Aorta (tissue), 5 donors: Measurements from ENCODE around the gene GNRH2. TPM values are rescaled to one million over a fixed set of nuclear protein-coding genes. Genes with fewer than 3 reads are reported as not detected.
"Not testable (repeated sequence)": the region's sequence is repeated elsewhere in the genome, so short reads cannot be mapped to it uniquely, and the experiment has no call there.

Experiments used
- ATAC-seq: fragments of 200-7000 bp; cut with Tn5 transposase; one replicate; pipeline ENCODE4 v1.9.1; 2022; ENCODE audit warnings: moderate library complexity; ENCODE audit not compliant: low FRiP score
- DNase-seq, 2 donors: peaks; one replicate each; pipeline ENCODE4 v3.0.0-alpha.2; 2020
- H3K27ac ChIP-seq, 2 donors: one replicate each; pipeline ENCODE4 v1.5.1; 2013; ENCODE audit warnings: low read length in 2 of 2, mild to moderate bottlenecking in 2 of 2, moderate library complexity in 2 of 2, control low read depth in 1 of 2, inconsistent platforms in 1 of 2, low read depth in 1 of 2
- H3K27me3 ChIP-seq, 2 donors: one replicate each; pipeline ENCODE4 v1.6.1; 2013; ENCODE audit warnings: control low read depth in 1 of 2, low read length in 1 of 2, mild to moderate bottlenecking in 1 of 2, moderate library complexity in 1 of 2; ENCODE audit not compliant: insufficient read depth in 2 of 2, control insufficient read depth in 1 of 2
- H3K36me3 ChIP-seq, 2 donors: one replicate each; pipeline ENCODE4 v1.6.1; 2013; ENCODE audit warnings: control low read depth in 1 of 2, low read length in 1 of 2, mild to moderate bottlenecking in 1 of 2; ENCODE audit not compliant: insufficient read depth in 2 of 2, control insufficient read depth in 1 of 2
- H3K4me1 ChIP-seq, 2 donors: one replicate each; pipeline ENCODE4 v1.6.1; 2013; ENCODE audit warnings: low read length in 2 of 2, control low read depth in 1 of 2, mild to moderate bottlenecking in 1 of 2, moderate library complexity in 1 of 2; ENCODE audit not compliant: insufficient read depth in 2 of 2, control insufficient read depth in 1 of 2
- H3K4me3 ChIP-seq, 2 donors: one replicate each; pipeline ENCODE4 v1.5.1; 2013; ENCODE audit warnings: low read length in 2 of 2, control low read depth in 1 of 2, mild to moderate bottlenecking in 1 of 2
- H3K9me3 ChIP-seq: one replicate; pipeline ENCODE4 v1.6.1; 2013; ENCODE audit warnings: mild to moderate bottlenecking, low read length; ENCODE audit not compliant: control insufficient read depth
- WGBS, 2 donors: extraction: QIAGEN DNeasy Blood & Tissue Kit; methylation state at CpG; one replicate each; pipeline ENCODE4 v1.1.7; 2013; 5-methylcytosine and 5-hydroxymethylcytosine counted together
- intact Hi-C, 2 donors: fragments of 100-400 bp; cut with DNase I; formaldehyde crosslinking; loops; one replicate each; pipeline versions ENCODE4 v1.14.2 to v1.15.0; 2022
- polyA plus RNA-seq, 2 donors: library from polyadenylated mRNA; stranded (reverse); fragments of 200-250 nt; gene quantifications; one replicate each; pipeline ENCODE4 v1.2.3, GENCODE V29; 2013
- total RNA-seq, 2 donors: library from RNA; stranded (reverse); fragmentation: NEBNext Ultra II Directional; extraction: Animal tissue kit (Norgen Biotek cat#: 25700); gene quantifications; one replicate each; pipeline ENCODE4 v1.2.1, GENCODE V29; 2021
- donor health status: healthy with polysubstance abuse.
- donor health status: Bipolar disorder and iron deficiency.
- donor health status: DM: no; HTN: no; CAD: no.
- donor health status: DM: no; HTN: no; CAD: no.
- donor health status: DM: yes; HTN: yes; CAD: no.

Gene GNRH2
- total and polyA plus RNA-seq, 4 donors: 0.49 to 0.69 TPM; not detected in 2

DNA sequence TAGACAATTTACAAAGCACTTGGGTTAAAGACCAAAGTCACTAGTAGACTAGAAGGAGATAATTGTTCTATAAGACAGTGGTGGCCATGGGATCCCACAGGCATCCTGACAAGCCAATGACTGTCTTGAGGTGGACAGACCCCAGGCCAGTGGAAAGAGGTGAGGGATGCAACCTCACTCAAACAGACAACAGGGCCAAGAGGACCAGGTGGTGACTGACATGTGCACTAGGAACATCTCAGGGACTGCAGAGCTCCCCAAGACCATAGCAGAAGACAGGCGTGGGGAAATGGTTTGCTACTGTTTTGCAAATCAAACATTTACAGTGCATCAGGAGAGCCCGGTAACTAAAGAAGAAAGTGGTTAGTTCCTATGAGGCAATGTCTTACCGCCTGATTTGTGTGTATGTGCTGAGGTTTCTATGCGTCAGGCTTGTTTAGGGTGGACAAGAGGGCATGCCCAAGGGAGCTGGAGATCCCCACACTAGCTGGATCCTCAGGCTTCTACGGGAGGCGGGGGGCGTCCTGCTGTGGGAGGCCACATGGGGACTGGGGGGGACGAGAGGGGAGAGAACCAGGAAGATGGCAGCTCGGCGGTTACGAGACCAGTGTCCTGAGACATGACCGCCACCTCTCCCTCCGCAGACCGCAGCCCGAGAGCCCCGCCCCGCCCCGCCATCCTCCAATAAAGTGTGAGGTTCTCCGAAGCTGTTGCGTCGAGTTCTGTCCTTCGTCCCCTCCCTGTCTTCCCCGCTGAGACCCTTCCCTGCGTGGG lies 1.8 kb downstream of the GNRH2 start:
- peak overlapping the region; percentile 47 to 54 for H3K4me3 ChIP-seq
- H3K4me1 ChIP-seq: no peaks in the 10 kb centered on the region
- WGBS, 2 donors: 3% methylated on average over 18 to 24 of the region's 24 CpGs
- H3K27ac ChIP-seq: peak overlapping the region; percentile 23 to 91
- peak; percentile 80 for ATAC-seq
- DNase-seq: peak; percentile 87 to 93
- H3K36me3 ChIP-seq: peaks cover 0 to 7% of the 10 kb centered on the region in 2 donors
- intact Hi-C loops: loop anchor here in 1 of 2 donors (10.0 kb wide), 2 partner anchors 160 to 170 kb away; partner anchors contain the start of genes DDRGK1, ITPA and PTPRA
- H3K27me3 ChIP-seq: no peaks in the 10 kb centered on the region
- H3K9me3 ChIP-seq: no peaks in the 10 kb centered on the region

DNA sequence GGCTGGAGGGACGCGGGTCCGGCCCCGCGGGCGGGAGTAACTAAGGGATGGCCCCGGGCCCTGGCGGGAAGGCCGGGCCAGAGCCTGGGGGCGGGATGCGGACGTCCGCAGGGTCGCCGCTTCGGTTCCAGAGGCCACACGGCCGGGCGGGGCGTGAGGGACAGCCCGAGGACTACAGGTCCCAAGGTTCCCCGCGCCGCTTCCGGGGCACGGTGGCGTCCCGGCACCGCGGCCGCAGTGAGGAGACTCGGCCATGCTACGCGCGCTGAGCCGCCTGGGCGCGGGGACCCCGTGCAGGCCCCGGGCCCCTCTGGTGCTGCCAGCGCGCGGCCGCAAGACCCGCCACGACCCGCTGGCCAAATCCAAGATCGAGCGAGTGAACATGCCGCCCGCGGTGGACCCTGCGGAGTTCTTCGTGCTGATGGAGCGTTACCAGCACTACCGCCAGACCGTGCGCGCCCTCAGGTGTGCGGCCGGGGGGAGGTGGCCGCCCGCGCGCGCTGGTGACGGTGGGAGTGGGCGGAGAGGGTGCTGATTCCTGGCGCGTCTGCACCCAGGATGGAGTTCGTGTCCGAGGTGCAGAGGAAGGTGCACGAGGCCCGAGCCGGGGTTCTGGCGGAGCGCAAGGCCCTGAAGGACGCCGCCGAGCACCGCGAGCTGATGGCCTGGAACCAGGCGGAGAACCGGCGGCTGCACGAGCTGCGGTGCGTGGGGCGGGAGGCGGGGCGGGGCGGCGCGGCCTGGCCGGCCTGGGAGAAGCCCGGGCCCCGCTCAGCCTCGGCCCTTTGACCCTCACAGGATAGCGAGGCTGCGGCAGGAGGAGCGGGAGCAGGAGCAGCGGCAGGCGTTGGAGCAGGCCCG lies 2.6 kb downstream of the GNRH2 start, which contains the start of gene MRPS26:
TSS of gene MRPS26 (plus strand) at position 237 of the 861 bp plus-strand sequence. CDS start at position 254, 17 bp downstream.
- Histone ChIP-seq H3K27me3 (no peaks in the 10 kb centered on the region), H3K4me3 (peak within 1 kb of the TSS; percentile 67 to 81), H3K27ac (peak within 1 kb of the TSS; percentile 23 to 91), H3K9me3 (no peaks in the 10 kb centered on the region), H3K36me3 (peaks cover 0 to 7% of the 10 kb centered on the region in 2 donors), H3K4me1 (no peaks in the 10 kb centered on the region)
- ATAC-seq (peak; percentile 92), DNase-seq (peak; percentile 95 to 97)
- WGBS, 2 donors: 0 to 1% methylated on average over 88 to 104 of the region's 104 CpGs
- intact Hi-C loops: loop anchor here in 1 of 2 donors (10.0 kb wide), 2 partner anchors 159 to 171 kb away; partner anchors contain the start of genes DDRGK1, ITPA and PTPRA

DNA sequence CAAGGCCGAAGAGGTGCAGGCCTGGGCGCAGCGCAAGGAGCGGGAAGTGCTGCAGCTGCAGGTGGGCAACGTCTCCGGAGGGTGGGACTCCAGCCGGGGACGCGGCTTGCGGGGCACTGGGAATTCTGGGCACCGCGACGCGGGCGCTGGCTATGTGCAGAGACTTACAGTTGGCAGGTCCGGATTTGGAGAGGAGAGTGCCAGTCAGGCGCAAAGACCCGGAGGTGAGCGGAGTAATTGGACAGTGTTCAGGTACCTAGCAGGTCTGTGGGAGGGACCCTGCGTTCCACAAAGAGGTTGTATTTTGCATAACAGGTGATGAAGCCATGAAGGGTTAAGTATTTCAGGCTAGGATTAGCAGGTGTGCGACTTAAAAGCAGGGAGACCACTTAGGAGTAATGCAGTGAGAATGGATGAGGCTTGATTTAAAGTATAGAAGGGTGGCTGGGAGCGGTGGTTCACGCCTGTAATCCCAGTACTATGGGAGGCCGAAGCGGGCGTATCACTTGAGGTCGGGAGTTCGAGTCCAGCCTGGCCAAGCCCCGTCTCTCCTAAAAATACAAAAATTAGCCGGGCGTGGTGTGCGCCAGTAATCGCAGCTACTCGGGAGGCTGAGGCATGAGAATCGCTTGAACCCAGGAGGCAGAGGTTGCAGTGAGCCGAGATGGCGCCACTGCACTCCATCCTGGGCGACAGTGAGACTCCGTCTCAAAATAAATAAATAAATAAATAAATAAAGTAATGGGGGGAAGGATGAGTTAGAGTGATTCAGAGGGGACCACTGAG lies 3.4 kb downstream of the GNRH2 start:
- Histone ChIP-seq H3K36me3 (peaks cover 0 to 7% of the 10 kb centered on the region in 2 donors), H3K4me3 (peak overlapping the region; percentile 67 to 81), H3K27me3 (no peaks in the 10 kb centered on the region), H3K27ac (peak overlapping the region in 1 of 2 donors; percentile 20), H3K4me1 (no peaks in the 10 kb centered on the region), H3K9me3 (no peaks in the 10 kb centered on the region)
- intact Hi-C loops: loop anchor here in 1 of 2 donors (10.0 kb wide), 2 partner anchors 158 to 172 kb away; partner anchors contain the start of genes DDRGK1, ITPA and PTPRA
- 40 to 41% methylated on average over 39 of the region's 39 CpGs for WGBS, 2 donors
- DNase-seq (peak in 1 of 2 donors; percentile 50), ATAC-seq (no peak)

DNA sequence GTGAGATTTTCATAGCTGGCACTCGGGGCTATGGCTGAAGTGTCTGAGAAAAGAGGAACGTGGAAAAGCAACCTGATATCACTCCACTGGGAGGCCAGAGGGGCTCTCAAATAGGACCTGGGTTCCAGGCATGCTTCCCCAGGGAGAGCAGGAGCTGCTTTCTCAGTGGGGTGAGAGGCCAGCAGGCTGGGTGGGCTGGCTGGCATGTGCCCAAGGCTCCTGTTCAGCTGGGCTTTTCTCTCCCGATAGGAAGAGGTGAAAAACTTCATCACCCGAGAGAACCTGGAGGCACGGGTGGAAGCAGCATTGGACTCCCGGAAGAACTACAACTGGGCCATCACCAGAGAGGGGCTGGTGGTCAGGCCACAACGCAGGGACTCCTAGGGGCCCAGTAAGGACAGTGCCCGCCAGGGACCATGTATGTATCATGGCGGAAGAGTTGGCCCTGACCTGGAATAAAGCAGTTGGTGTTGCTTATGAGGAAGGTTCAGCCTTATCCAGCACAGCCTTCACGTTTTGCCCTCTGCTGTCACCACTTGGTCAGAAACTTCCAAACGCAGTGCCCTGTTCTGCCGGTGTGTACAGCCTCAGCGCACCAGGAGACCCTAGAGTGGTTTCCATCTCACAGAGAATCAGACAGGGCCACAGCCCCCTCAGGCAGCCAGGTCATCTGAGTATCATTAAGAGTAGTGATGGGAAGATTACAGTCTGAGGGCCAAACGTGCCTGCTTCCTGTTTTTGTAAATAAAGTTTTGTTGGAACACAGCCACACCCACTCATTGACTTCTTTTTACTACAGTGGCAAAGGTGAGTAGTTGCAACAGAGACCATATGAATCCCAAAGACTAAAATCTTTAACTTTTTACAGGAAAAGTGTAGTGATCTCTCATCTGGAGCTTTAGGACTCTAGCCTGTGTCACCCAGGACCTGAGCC lies 4.3 kb downstream of the GNRH2 start:
- no peaks in the 10 kb centered on the region for H3K27me3 ChIP-seq
- peaks cover 0 to 7% of the 10 kb centered on the region in 2 donors for H3K36me3 ChIP-seq
- DNase-seq (no peak), ATAC-seq (no peak)
- intact Hi-C loops: loop anchor here in 1 of 2 donors (10.0 kb wide), 2 partner anchors 157 to 173 kb away; partner anchors contain the start of genes DDRGK1, ITPA and PTPRA
- H3K4me1 ChIP-seq: no peaks in the 10 kb centered on the region
- H3K9me3 ChIP-seq: no peaks in the 10 kb centered on the region
- H3K4me3 ChIP-seq: no peak overlapping the region
- 83 to 84% methylated on average over 14 of the region's 14 CpGs for WGBS, 2 donors
- H3K27ac ChIP-seq: no peak overlapping the region

DNA sequence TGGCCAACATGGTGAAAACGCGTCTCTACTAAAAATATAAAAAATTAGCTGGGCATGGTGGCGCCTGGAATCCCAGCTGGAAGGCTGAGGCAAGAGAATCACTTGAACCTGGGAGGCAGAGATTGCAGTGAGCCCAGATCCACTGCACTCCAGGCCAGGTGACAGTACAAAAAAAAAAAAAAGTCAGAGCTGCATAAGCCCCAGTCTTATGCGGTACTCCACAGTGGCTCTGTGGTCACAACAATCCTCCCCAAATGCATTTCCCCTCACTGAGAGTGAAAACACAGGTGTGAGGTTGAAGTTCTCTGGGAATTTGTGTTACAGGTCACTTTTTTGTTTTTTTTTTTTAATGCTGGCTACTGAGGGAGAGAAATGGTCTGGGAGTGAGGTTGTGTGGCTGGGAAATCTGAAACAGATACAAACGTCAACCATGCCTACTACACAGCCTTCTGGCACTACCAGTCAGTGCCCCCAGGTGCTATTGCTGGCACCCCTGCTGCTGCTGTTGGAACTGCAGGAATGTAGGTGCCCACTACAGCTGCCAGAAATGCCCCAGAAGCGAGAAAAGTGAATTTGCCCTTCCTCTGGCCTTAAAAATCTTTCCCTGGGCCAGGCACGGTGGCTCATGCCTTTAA lies 8.1 kb downstream of the GNRH2 start:
- Histone ChIP-seq H3K36me3 (peaks cover 0 to 7% of the 10 kb centered on the region in 2 donors), H3K4me1 (no peaks in the 10 kb centered on the region), H3K9me3 (no peaks in the 10 kb centered on the region), H3K27ac (no peak overlapping the region), H3K27me3 (no peaks in the 10 kb centered on the region), H3K4me3 (no peak overlapping the region)
- DNase-seq: no peak
- 61 to 66% methylated on average over 7 of the region's 7 CpGs for WGBS, 2 donors
- ATAC-seq: no peak
- intact Hi-C loops: loop anchor here (5.0 kb wide), 1 partner anchor 66 kb away; no protein-coding TSS in a partner anchor

DNA sequence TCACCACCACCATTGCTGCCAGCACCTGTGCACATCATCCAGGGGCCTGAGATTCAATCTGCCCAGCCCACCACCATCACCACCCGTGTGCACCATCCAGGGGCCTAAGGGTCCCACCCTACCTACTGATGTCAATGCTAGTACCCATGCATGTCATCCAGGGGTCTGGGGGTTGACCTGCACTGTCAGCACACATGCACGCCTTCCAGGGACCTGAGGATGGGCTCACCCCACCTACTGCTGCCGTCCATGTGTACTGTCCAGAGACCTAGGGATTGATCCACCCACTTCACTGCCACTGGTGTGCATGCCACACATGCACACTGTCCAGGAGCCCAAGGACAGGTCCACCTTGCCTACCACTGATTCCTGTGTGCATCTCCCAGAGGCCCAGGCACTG lies 16.1 kb downstream of the GNRH2 start:
- DNase-seq (no peak), ATAC-seq (no peak)
- no peaks in the 10 kb centered on the region for H3K27me3 ChIP-seq
- no peak overlapping the region for H3K27ac ChIP-seq
- 88 to 90% methylated on average over 3 of the region's 3 CpGs for WGBS, 2 donors
- intact Hi-C loops: no loop called here
- H3K9me3 ChIP-seq: no peaks in the 10 kb centered on the region
- H3K4me1 ChIP-seq: no peaks in the 10 kb centered on the region
- H3K36me3 ChIP-seq: no peaks in the 10 kb centered on the region
- H3K4me3 ChIP-seq: no peak overlapping the region

DNA sequence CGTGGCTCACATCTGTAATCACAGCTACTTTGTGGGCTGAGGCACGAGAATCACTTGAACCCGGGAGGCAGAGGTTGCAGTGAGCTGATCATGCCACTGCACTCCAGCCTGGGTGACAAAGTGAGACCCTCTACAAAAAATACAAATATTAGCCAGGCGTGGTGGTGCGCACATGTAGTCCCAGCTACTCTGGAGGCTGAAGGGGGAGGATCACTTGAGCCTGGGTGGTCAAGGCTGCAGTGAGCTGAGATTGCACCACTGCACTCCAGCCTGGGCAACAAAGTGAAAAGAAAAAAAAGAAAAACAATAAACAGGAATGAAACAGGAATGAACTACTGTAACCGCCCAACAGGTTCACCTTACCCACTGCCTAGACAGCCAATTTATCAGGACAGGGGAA lies 20.7 kb downstream of the GNRH2 start:
- ATAC-seq, H3K27me3 ChIP-seq, H3K9me3 ChIP-seq, H3K4me3 ChIP-seq, H3K27ac ChIP-seq, H3K36me3 ChIP-seq, H3K4me1 ChIP-seq, intact Hi-C loops: not testable (repeated sequence)
- DNase-seq: peak in 1 of 2 donors; percentile 25
- WGBS, 2 donors: 71 to 82% methylated on average over 6 of the region's 6 CpGs
